Retinal pigment epithelial cell (primary cell): ENCODE results near the gene PRPF31.

Experiments used
- DNase-seq: peaks from one replicate; pipeline ENCODE4 v3.0.0-alpha.2; 2010; ENCODE audit warnings: low read depth
- H3K4me3 ChIP-seq: 2 replicates; pipeline ENCODE4 v1.5.1; 2011; ENCODE audit warnings: mild to moderate bottlenecking, low read length, control low read depth, moderate library complexity
- CTCF ChIP-seq: conservative IDR thresholded peaks from 2 replicates; pipeline ENCODE4 v1.5.1; 2011; ENCODE audit warnings: low read depth, low read length, control low read depth, inconsistent platforms

PRPF31 gene

GRCh38 chr19:54136086-54136863 is 20.7 kb downstream of the PRPF31 start:
- DNase-seq: no peak
- H3K4me3 ChIP-seq: peak overlapping the region; percentile 73
- no peak for TF ChIP-seq CTCF

- DNase-seq: peak; percentile 100
- TF ChIP-seq CTCF: no peak
- peak overlapping the region; percentile 73 for H3K4me3 ChIP-seq
Observed at GRCh38 chr19:54136864-54137698, 21.5 kb downstream of the PRPF31 start.

- no peak for DNase-seq
- peak; percentile 12 for TF ChIP-seq CTCF
- peak within 1 kb of the TSS; percentile 73 for H3K4me3 ChIP-seq
Observed at GRCh38 chr19:54137699-54138488, 22.3 kb downstream of the PRPF31 start, which contains the start of gene CNOT3. CNOT3 (plus strand) TSS chr19:54137762; CDS start chr19:54142979, 5,217 bp downstream.

GRCh38 chr19:54138489-54139256 is 23.1 kb downstream of the PRPF31 start:
- no peak for TF ChIP-seq CTCF
- H3K4me3 ChIP-seq: peak overlapping the region; percentile 72
- DNase-seq: no peak

- no peak overlapping the region for H3K4me3 ChIP-seq
- TF ChIP-seq CTCF: no peak
- DNase-seq: no peak
Observed at GRCh38 chr19:54141356-54141755, 25.8 kb downstream of the PRPF31 start.

- no peak overlapping the region for H3K4me3 ChIP-seq
- TF ChIP-seq CTCF: no peak
- DNase-seq: no peak
Observed at GRCh38 chr19:54142166-54142780, 26.7 kb downstream of the PRPF31 start.
